HG03575 (cell line): ENCODE results near the gene HYAL3.
"Not testable (repeated sequence)": the region's sequence is repeated elsewhere in the genome, so short reads cannot be mapped to it uniquely, and the experiment has no call there.

Experiments
- ATAC-seq: cut with Tn5 transposase; IDR thresholded peaks from one replicate; pipeline ENCODE4 v1.9.1; 2021; ENCODE audit not compliant: unreplicated experiment, insufficient number of reproducible peaks, low FRiP score; ENCODE audit errors: extremely low read depth

HYAL3 gene

GRCh38 chr3:50275996-50276761 is 23.0 kb downstream of the HYAL3 start:
- no peak for ATAC-seq

GRCh38 chr3:50275141-50275995 is 23.8 kb downstream of the HYAL3 start:
- ATAC-seq = no peak

- ATAC-seq = no peak
Measured at GRCh38 chr3:50274371-50275104, 24.7 kb downstream of the HYAL3 start.

GRCh38 chr3:50273689-50274065 is 25.5 kb downstream of the HYAL3 start:
- ATAC-seq = no peak

GRCh38 chr3:50272911-50273688 is 26.1 kb downstream of the HYAL3 start:
- ATAC-seq = no peak

GRCh38 chr3:50272538-50272910 is 26.7 kb downstream of the HYAL3 start:
- ATAC-seq = not testable (repeated sequence)

GRCh38 chr3:50271314-50271936 is 27.8 kb downstream of the HYAL3 start:
- ATAC-seq = no peak

GRCh38 chr3:50270422-50271224 is 28.6 kb downstream of the HYAL3 start:
- no peak for ATAC-seq

- ATAC-seq = no peak
Measured at GRCh38 chr3:50269977-50270413, 29.2 kb downstream of the HYAL3 start.

GRCh38 chr3:50269460-50269859 is 29.7 kb downstream of the HYAL3 start:
- ATAC-seq = no peak

GRCh38 chr3:50268703-50269451 is 30.3 kb downstream of the HYAL3 start, which contains the start of gene SEMA3B:
Gene SEMA3B (plus strand): TSS chr3:50269147. CDS start chr3:50269241, 94 bp downstream.
- ATAC-seq = no peak

GRCh38 chr3:50268276-50268675 is 30.9 kb downstream of the HYAL3 start:
- no peak for ATAC-seq

- no peak for ATAC-seq
Measured at GRCh38 chr3:50267280-50267913, 31.8 kb downstream of the HYAL3 start.

GRCh38 chr3:50266836-50267235 is 32.4 kb downstream of the HYAL3 start:
- no peak for ATAC-seq

- ATAC-seq = no peak
Measured at GRCh38 chr3:50266017-50266416, 33.2 kb downstream of the HYAL3 start.

- no peak for ATAC-seq
Measured at GRCh38 chr3:50265571-50265970, 33.6 kb downstream of the HYAL3 start.
